OCI-M2 (cell line): ENCODE data around the gene RETREG1.
"Not testable (repeated sequence)": the region's sequence is repeated elsewhere in the genome, so short reads cannot be mapped to it uniquely, and the experiment has no call there.

Experiments
- DNase-seq: peaks from one replicate; lab custom pipeline; 2025; ENCODE audit not compliant: unreplicated experiment; lab: John Stamatoyannopoulos, UW

Gene RETREG1

DNA sequence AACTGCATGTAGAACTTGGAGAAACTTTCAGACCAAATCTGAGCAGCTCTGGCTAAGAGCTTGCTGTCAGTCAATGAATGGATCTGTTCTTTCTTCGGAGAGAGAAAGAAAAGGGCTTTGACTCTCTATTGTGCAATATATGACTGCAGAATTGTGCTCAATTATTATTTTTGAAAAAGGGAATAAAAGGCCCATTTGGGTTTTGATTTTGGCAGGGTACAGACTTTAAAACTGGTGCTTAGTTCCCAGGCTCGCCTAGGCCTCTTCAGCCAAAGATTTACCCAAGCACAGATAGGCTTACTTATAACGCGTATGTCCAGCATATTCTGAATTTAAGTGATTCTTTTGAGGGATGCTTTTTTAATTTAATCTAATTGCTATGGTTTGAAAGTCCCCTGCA, 59.3 kb downstream of the RETREG1 start:
- DNase-seq, result no peak

DNA sequence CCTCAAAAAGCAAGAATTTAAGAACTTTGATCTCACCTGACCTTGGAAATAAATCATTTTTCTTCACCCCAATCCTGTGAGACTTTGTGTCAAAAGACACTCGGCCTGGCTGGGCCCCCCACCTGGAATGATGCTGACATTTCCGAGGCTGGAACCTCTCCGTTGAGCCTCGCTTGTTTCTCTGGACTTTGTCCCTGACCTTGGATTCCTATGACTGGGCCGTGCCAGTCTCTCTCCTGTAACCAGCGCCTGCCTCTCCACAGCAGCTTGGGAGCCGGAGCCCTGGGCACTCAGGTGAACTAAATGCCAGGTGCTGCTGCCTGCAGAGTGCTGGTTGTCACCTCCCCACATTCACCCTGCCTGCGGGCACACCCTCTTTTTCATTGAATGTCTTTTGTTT, 62.7 kb downstream of the RETREG1 start:
- no peak for DNase-seq

DNA sequence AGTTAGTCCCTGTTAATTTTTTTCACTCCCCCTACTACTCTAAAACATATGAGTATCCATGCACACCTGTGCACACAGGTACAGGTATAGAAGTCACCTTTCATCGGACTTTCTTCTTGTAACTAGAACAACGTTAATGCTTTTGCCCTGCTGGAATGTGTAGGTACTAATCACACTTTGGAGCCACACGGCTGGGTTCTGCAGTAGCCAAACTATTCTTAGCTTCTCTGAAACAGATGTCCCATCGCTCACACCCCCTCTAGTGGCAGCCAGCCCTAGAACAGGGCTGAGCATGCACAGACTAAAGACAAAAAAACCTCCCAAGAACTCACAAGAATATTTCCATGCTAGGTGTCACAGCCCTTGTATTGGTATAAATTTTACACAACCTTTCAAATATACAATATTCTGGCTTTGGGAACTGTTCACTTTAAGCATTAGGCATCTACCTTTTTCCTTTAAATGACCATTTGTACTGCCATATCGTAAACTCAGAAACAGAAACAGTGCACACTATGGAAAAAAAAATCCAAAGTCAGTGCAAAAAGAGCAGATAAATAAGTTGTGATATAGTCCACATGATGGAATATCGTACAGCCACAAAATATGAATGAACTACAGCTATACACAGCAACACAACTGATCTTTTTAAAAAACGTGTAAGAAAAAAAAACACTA, 64.0 kb downstream of the RETREG1 start:
- no peak for DNase-seq

DNA sequence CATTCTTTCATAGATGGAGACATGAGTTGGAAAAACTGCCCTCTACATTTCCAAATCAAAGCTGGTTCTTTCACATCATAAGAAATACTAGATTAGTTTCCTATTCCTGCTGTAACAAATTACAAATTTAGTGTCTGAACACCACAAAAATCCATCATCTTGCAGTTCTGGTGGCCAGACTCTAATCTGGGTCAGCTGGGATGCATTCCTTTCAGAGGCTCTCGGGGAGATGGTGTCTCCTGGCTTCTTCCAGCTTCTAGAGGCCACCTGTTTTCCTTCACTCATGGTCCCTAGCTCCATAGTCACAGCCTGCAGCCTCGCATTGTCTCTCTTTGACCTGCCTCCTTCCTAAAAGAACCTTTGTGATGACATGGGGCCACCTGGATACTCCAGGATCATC, 65.2 kb downstream of the RETREG1 start:
- DNase-seq, result no peak

DNA sequence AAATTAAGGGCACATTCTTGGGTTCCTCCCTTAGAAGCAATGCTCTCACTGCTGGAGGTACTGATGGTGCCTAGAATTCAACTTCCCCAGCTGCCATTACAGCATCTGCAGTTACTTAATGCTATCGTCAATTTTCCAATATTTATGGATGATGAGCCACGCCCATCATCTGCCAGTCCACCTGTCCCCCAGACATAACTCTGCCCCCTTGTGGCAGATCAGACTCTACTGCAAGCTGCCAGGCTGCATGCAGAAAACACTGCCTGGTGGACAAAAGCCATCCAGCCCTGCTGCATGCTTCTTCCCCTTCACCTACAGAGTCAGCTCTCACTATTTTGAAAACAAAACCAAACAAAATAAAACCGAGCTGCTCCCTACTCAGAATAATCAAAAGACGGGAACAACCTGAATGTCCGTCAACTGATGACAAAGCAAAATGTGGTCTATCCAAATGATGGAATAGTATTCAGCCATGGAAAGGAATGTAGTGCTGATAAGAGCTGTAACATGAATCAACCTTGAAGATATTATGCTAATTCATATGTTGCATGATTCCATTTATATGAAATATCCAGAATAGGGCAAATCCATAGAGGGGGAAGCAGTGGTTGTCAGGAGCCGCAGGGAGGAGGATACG, 66.4 kb downstream of the RETREG1 start:
- no peak for DNase-seq

DNA sequence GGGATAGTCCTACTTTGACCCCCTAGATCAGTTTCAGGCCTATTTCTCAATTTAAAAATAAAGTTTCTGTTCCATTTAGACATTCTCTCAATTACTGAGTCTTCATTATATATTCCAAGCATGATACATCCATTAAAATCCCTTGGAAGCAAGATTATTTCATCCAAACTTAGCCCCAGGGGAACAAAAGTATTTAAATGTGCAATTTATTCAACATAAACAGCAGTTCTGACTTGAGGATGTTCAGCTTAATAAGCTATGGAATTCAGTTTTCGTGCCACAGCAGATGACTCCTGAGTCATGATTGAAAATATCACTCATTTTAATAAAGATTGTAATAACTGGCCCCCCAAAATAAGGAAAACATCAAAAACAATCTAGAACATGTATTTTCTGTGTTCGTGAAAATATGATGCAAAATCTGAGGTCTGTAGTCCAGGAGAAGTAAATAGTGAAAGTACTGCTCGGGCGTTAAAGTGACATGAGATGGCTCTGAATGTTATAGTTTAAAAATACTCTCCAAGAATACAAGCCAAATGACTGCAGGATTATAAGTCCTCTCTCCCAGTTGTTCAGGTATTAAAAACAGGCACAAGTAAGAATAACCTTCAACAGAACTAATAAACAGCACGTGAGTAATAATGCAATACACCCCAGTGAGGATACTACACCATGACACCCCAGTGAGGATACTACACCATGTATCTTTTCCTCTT, 67.1 kb downstream of the RETREG1 start:
- DNase-seq, result no peak

DNA sequence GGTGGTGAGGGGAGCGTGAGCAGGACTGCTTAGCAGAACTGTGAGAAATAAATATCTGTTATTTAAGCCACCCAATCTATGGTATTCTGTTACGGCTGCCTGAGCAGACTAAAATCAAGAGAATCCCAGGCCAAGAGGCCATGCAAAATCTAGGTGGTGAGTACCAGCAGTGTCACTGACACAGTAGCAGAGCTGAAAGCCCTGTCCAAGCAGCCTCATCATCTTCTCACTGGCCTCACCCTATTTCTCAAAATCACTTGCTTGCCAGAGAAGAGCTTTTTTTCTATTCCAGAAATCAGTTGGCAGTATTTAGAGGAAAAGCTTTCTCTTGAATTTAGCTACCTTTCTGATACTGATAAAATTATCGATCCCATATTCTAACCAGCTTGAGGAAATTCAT, 68.0 kb downstream of the RETREG1 start:
- DNase-seq, result no peak

DNA sequence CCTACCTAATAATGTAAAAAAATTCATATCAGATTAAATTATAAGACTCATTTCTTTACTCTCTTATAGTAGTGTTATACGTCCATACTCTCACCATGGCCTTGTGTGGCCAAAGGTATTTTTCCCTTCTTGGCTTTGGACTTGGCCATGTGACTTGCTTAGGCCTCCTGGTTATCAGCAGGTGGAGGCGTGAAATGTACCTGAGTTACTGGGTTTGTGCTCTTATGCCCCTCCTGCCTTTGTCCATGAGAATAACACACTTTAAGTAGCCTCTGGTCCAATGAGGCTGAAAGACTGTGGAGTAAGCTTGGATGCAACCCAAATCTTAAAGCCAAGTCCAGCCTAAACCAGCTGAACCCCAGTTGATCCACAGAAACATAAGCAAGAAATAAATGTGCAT, 68.7 kb downstream of the RETREG1 start:
- no peak for DNase-seq

DNA sequence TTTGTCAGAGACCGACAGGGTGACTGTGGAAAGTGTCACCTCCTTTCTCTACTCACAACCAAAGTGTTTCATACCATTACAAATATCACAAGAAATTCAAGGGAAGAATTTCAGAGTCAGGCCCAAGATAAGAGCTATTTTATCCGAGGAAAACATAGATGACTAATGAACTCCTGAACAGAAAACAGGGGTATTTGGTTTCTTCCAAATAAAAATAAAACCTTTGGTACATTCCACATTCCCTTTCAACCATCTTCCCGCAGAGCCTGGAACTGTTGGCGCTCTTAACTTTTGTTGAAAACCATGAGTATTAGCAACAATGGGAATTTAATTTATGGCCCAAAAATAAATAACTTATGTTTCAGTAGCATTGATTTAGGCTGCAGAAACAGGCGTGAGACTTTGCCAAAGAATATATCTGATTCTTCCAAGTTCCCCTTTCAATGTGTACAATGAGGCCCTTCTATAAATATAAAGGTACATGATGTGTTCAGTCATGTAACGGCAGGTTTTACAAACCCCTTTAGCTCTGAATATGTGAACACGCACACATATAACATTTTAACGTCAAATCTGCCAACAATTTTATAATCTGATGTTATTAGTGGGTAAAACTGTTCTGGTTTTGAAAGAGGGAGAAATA, 69.5 kb downstream of the RETREG1 start:
- DNase-seq, result no peak

DNA sequence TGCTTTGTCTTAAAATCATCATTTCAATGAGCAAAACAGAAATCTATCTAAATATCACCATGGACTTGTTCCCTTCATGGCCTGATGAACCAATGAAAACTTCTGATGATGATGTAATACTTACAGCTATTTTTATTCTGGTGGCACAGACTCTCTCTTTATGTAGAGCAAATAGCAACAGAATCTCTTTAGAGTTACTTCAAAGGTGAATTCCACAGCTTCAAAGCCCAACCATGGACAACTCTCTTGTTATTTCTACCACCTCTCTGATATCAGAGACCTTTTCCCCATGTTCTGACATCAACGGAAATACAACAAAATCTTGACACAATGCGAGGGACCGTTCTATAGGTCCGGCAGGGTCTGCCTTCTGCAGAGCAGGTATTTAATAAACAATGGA, 70.1 kb downstream of the RETREG1 start:
- no peak for DNase-seq

DNA sequence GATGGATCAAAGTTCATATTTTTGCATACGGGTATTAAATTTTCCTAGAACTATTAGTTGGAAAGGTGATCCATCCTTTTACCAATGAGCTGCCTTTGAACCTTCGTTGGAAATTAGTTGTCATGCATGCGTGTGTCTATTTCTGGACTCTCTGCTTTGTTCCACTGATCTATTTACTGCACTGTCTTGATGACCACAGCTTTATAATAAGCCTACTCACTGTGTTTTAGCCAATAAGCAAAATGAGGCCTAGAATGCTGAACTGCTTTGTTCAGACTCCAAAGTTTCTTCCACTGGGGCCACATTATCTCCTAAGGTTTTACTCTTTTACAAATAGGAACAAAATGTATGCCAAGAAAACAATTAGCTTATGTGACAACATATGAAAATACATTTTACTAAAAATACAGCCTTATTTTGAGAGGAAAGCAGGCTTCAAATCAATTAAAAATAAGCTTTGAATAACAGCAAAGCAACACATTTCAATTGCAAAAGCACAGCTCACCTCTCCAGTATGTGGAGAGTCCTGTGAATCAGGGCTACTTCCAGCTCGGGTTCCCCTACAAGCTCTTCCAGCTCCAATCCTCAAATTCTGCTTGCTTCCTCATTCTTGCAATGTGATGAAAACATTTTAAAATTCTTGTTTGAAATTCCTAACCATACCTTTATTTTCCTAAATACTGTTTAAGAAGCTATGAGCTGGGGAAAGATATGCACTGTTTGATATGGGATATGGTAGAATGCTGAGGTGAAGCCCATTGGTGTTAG, 72.0 kb downstream of the RETREG1 start:
- DNase-seq, result no peak

DNA sequence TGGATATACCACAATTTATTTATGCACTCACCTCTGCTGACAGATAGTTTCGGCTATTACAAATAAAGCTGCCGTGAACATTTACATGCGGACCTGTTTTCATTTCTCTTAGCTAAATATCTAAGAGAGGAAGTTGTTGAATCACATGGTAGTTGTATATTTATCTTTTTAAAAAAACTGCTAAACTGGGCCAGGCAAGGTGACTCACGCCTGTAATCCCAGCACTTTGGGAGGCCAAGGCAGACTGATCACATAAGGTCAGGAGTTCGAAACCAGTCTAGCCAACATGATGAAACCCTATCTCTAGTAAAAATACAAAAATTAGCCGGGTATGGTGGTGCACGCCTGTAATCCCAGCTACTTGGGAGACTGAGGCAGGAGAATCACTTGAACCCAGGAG, 73.6 kb downstream of the RETREG1 start:
- not testable (repeated sequence) for DNase-seq

DNA sequence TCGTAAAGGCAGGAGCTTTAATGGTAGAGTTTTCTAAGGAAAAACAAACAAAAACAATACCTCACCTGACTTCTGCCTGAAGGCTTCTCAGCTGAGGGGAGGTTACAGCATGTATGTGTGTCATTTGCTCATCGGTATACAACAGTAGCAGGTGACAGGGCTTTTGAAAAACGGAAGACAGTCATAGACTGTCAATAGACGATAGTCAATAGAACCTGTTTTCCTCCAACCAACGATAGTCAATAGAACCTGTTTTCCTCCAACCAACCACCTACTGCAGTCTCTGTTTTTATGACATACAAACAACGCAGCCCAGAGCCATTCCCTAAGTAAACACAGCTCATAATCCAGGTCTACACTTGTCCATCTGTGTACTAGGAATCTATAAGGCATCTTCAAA, 74.6 kb downstream of the RETREG1 start:
- DNase-seq, result no peak

DNA sequence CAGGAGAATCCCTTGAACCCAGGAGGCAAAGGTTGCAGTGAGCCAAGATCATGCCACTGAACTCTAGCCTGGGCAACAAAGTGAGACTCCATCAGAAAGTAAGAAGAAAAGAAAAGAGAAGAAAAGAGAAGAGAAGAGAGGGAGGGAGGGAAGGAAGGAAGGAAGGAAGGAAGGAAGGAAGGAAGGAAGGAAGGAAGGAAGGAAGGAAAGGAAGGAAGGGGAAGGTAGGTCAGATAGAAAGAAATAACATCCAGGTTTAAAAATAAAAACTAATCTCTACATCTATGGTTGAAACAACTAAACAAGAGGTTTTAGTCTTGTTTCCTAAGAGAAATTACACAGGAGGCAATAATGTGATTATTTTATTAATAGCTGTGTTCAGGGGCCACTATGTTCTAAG, 75.2 kb downstream of the RETREG1 start:
- not testable (repeated sequence) for DNase-seq

DNA sequence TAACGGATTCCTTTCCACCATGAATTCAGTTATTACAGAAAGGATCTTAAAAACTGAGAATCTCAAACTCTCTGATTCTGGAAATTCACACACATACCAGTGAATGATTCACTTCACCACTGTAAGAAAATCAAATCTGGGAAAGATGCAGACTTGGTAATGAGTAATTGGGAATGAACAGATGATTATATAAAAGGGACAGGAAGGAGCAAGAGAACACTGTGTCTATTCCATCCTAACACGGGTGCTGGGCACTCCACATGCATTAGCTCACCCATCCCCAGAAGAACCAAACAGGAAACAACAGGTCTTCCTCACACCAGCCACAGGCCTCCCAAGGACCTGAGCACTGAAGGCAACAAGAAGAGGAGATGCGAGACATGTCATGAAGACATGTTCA, 76.4 kb downstream of the RETREG1 start:
- DNase-seq, result no peak

DNA sequence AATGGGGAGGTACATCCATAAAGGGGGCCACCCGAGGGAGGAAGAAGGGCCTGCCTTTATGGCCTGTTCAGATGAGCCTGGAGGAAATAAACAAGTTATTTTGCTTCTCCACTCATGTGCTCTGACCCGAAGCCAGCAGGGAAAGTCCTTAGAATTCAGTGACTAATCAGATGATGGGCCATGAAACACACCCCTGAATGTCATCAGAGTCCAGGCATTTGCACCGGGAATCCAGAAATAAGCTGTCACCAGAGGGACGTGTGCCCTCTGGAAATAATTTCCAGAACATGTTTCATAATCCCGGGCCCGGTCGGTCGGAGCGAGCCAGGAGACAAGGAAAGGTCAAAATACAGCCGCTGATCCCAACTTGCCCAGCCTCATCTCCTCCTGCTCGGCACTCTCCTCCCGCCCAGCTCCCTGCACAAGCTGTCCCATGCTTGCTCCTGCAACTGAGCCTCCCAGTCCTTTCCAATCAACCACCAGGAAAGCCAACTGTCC, 77.6 kb downstream of the RETREG1 start:
- no peak for DNase-seq

DNA sequence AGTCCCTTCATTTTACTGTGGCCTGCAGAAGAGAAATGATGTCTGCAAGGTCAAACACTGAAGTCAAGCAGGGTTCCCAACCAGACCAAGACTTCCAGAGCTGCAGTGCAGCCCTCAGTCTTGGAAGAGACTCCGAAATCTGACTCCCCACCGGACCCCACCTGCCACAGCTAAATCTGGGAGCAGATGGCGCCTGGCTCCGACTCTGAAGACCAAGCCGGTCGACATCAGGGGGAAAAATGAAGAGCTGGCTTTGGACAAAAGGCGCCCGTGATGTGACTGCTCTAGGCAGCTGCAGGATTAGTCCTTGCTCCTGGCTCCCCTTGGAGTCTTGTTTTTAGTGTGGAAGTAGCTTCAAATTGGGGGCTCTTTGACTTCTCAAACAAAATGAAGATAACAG, 78.8 kb downstream of the RETREG1 start:
- DNase-seq, result no peak

DNA sequence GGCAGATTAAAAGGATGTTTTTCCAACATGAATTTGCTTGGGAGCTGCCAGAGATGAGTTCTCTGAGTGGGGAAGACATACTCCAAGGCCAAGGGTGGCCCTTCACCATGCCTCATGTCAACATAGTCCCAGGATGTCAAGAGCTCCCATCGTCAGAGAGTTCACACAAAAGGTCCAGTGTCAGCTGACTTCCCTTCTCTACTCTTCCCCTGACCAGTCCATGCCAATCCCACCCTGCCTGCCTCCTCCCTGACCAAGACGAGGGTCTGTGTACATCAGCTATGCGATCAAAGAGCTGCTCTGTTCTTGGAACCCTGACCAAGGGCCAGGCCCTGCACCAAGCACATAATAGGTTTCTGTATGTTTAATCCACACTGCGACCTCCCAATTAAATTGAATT, 80.0 kb downstream of the RETREG1 start:
- no peak for DNase-seq

DNA sequence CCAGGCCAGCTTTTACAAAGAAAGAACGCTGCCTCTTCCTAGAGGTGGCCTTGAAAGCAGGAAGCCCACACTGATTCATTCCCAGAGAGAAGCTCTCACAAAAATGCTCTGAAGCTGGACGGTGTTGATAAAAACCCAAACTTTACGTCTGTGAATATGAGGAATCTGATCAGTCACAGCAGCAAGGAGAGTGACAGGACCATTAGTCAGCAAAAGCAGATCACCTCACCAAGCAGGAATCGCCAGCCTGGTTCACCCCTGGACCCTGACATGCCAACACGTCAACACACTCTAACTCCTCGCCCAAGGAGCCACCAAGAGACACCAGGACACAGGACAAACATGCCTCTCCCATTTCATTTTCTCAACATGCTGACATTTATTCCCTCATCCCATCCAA, 80.6 kb downstream of the RETREG1 start:
- DNase-seq, result no peak

DNA sequence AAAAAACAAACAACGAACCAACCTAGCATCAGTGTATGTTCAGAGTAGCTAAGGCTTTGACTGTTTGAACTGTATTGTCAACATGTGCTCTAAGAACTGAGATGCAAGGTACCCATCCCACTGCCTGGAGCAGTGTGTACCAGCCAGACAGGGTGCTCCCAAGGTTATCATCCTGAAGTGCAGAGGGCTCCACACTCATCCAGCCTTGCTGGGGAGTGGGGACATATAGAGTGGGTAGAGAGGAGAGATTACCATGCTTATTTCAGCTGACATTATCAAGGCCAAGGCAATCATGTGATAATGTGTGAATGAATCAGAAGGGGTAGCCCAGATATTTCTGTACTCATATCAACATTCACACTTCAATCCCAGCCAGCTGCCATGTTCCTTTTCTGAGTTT, 82.5 kb downstream of the RETREG1 start:
- DNase-seq, result no peak

DNA sequence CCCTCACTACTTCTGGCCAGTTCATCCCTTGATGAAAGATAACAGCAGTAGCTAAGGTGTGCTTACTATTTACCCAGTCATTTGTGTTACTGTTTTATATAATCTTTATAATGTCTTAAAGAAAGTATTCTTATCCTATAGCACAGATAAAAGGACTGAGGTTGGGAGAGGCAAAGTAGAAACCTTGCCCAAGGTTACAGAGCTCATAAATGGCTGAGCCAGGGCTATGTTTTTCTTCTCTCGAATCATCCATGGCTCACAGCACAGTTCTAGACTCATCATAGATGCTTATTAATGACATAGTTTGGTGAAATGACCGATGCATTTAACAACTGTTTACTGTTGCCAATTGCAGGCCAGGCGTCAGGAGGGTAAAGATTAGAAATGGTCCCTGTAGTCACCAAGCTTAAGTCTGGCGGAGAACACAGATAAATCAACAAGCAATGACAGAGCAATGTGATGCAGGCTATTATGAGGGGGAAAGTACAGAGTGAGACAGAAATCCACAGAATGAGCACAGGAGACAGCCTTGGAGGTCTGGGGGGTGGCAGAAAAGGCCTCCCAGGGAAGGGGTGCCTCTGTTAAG, 85.6 kb downstream of the RETREG1 start:
- DNase-seq, result no peak
